GM12878 (cell line): Measurements from ENCODE around the gene MAEL. TPM values are rescaled to one million over a fixed set of nuclear protein-coding genes. Genes with fewer than 3 reads are reported as not detected.

Experiments
- ATAC-seq: fragments of 200-7000 bp; cut with Tn5 transposase; 3 replicates; pipeline ENCODE4 v1.9.1; 2020; ENCODE audit warnings: mild to moderate bottlenecking, moderate library complexity
- BruUV-seq: library from RNA; stranded (reverse); fragments of 400-500 nt; replicated peaks from 2 replicates; lab custom pipeline; 2021; lab: Mats Ljungman, UMichigan
- CTCF ChIA-PET: fragments of 300-600 bp; sonication (Branson Sonifier 250); formaldehyde crosslinking; extraction: SDS; loops from one replicate; lab custom pipeline; 2021; ENCODE audit warnings: inconsistent platforms; lab: Yijun Ruan, JAX
- POLR2A ChIA-PET: fragments of 350-600 bp; formaldehyde crosslinking; extraction: SDS; loops from one replicate; lab custom pipeline; 2021; ENCODE audit warnings: inconsistent platforms; lab: Charles Lee
- RAD21 ChIA-PET: fragments of 300-600 bp; sonication (Branson Sonifier 250); formaldehyde crosslinking; loops from one replicate; lab custom pipeline; 2023; ENCODE audit warnings: antibody characterized with exemption; ENCODE audit not compliant: unreplicated experiment; lab: Charles Lee
- SMC1A ChIA-PET: fragments of 300-600 bp; sonication (Branson Sonifier 250); formaldehyde crosslinking; loops from one replicate; lab custom pipeline; 2023; ENCODE audit not compliant: unreplicated experiment, uncharacterized antibody; lab: Charles Lee
- DNase-seq: peaks from one replicate; pipeline ENCODE4 v3.0.0-alpha.2; 2011; ENCODE audit warnings: low read depth, low spot score
- FAIRE-seq: peaks from 3 replicates; lab custom pipeline; 2011; peaks lifted over from hg19 to GRCh38; lab: Jason Lieb, UNC
- H2AFZ ChIP-seq: 2 replicates; pipeline ENCODE4 v1.6.0; 2011; ENCODE audit warnings: low read depth, low read length, control low read depth; ENCODE audit not compliant: control insufficient read depth
- H3K27ac ChIP-seq: 2 replicates; pipeline ENCODE4 v1.5.1; 2011; ENCODE audit warnings: control low read depth; ENCODE audit not compliant: control insufficient read depth, insufficient read depth
- H3K27me3 ChIP-seq, 2 experiments: replicated peaks in 1 of 2; 2 replicates each; pipeline versions ENCODE4 v1.6.0 to v1.6.1; 2011; ENCODE audit warnings: low read length in 1 of 2; ENCODE audit not compliant: control insufficient read depth in 2 of 2, insufficient read depth in 2 of 2
- H3K36me3 ChIP-seq, 2 experiments: 2 replicates each; pipeline ENCODE4 v1.5.1; 2011; ENCODE audit warnings: low read length in 1 of 2; ENCODE audit not compliant: control insufficient read depth in 2 of 2, insufficient read depth in 2 of 2
- H3K4me1 ChIP-seq: 2 replicates; pipeline ENCODE4 v1.6.1; 2011; ENCODE audit warnings: mild to moderate bottlenecking, low read length, moderate library complexity, mixed read lengths; ENCODE audit not compliant: control insufficient read depth, insufficient read depth
- H3K4me2 ChIP-seq: 2 replicates; pipeline ENCODE4 v1.6.0; 2011; ENCODE audit warnings: control low read depth; ENCODE audit not compliant: control insufficient read depth, insufficient read depth
- H3K4me3 ChIP-seq: fragments of 200-600 bp; sonication (generic); 2 replicates; pipeline ENCODE4 v1.5.1; 2016
- H3K79me2 ChIP-seq: 2 replicates; pipeline ENCODE4 v1.6.0; 2011; ENCODE audit warnings: low read length; ENCODE audit not compliant: control insufficient read depth, insufficient read depth
- H3K9ac ChIP-seq: 2 replicates; pipeline ENCODE4 v1.8.0; 2011; ENCODE audit warnings: low read length, control low read depth, mixed read lengths; ENCODE audit not compliant: control insufficient read depth, insufficient read depth
- H3K9me3 ChIP-seq: replicated peaks from 3 replicates; pipeline ENCODE4 v1.5.1; 2011; ENCODE audit warnings: mild to moderate bottlenecking, low read length; ENCODE audit not compliant: control insufficient read depth, insufficient read depth
- H4K20me1 ChIP-seq: 2 replicates; pipeline ENCODE4 v1.6.0; 2011; ENCODE audit not compliant: control insufficient read depth, insufficient read depth
- CBX3 ChIP-seq: fragments of 200-600 bp; sonication (generic); IDR thresholded peaks from 2 replicates; pipeline ENCODE4 v1.6.1; 2016; ENCODE audit warnings: low read depth, borderline replicate concordance
- CREM ChIP-seq: IDR thresholded peaks from 2 replicates; pipeline ENCODE4 v1.6.1; 2014; ENCODE audit warnings: antibody characterized with exemption, low read depth
- ETV6 ChIP-seq, 2 experiments: fragments of 450-650 bp in 1 of 2; IDR thresholded peaks in 1 of 2; conservative IDR thresholded peaks in 1 of 2; 2 replicates each; pipeline ENCODE4 v1.6.1; 2014; ENCODE audit warnings: antibody characterized with exemption in 1 of 2, borderline replicate concordance in 1 of 2, low read depth in 1 of 2, mild to moderate bottlenecking in 1 of 2, moderate library complexity in 1 of 2
- HDAC2 ChIP-seq: fragments of 200-600 bp; sonication (generic); IDR thresholded peaks from 2 replicates; pipeline ENCODE4 v1.6.1; 2017
- HDGF ChIP-seq: fragments of 450-650 bp; IDR thresholded peaks from 2 replicates; pipeline ENCODE4 v1.6.1; 2016; ENCODE audit warnings: antibody characterized with exemption
- NFYB ChIP-seq: IDR thresholded peaks from 2 replicates; pipeline ENCODE4 v1.6.1; 2011; ENCODE audit warnings: low read depth, mild to moderate bottlenecking, low read length, improper control_type of control experiment, moderate library complexity; ENCODE audit not compliant: insufficient read depth
- PML ChIP-seq: IDR thresholded peaks from 2 replicates; pipeline ENCODE4 v1.6.1; 2012; ENCODE audit warnings: low read length, inconsistent platforms
- RAD51 ChIP-seq: fragments of 450-650 bp; IDR thresholded peaks from 2 replicates; pipeline ENCODE4 v1.6.1; 2016; ENCODE audit warnings: moderate library complexity, mild to moderate bottlenecking, inconsistent platforms
- STAT1 ChIP-seq: fragments of 450-650 bp; conservative IDR thresholded peaks from 2 replicates; pipeline ENCODE4 v1.6.1; 2014; ENCODE audit warnings: antibody characterized with exemption, mild to moderate bottlenecking
- TCF3 ChIP-seq: IDR thresholded peaks from 2 replicates; pipeline ENCODE4 v1.6.1; 2012; ENCODE audit warnings: low read depth, mild to moderate bottlenecking, low read length, borderline replicate concordance; ENCODE audit not compliant: insufficient read depth
- WGBS: methylation state at CpG from one replicate; pipeline ENCODE4 v1.1.6; 2016; ENCODE audit warnings: low lambda C conversion rate; ENCODE audit not compliant: insufficient replicate concordance, insufficient coverage; ENCODE audit errors: missing lambda C conversion rate; 5-methylcytosine and 5-hydroxymethylcytosine counted together
- in situ Hi-C: fragments of 300-500 bp; cut with MboI; formaldehyde crosslinking; loops from 9 replicates; pipeline ENCODE4 v1.14.3; 2018; ENCODE audit warnings: mixed read lengths
- intact Hi-C: fragments of 100-400 bp; cut with micrococcal nuclease; formaldehyde crosslinking; loops from one replicate; pipeline ENCODE4 v1.14.2; 2022; ENCODE audit not compliant: unreplicated experiment
- polyA plus RNA-seq, 11 experiments: library from polyadenylated mRNA; depleted of rRNA in 4 of 11; unstranded in 6 of 11; stranded (reverse) in 5 of 11; fragments of >200 nt; fragmentation: Nextera tagmentation in 4 of 11; fragmentation: Illumina TruSeq in 1 of 11; extraction: Ambion mirVana in 4 of 11; extraction: Trizol in 1 of 11; gene quantifications; 1 replicate in 1 of 11; 2 replicates in 10 of 11; pipeline versions ENCODE4 v1.2.1 to v1.2.3, GENCODE V29; 2011 to 2016; ENCODE audit warnings: inconsistent platforms in 2 of 11, missing spikeins in 2 of 11, low read depth in 1 of 11
- total RNA-seq, 4 experiments: library from RNA; depleted of rRNA in 3 of 4; stranded (reverse); fragments of >200 nt in 3 of 4; fragmentation: Illumina TruSeq in 1 of 4; extraction: Trizol in 1 of 4; gene quantifications; 2 replicates each; pipeline versions ENCODE4 v1.2.1 to v1.2.3, GENCODE V29; 2013 to 2021
- TF ChIP-seq, protein P1 (sequence below): fragments of 450-650 bp; formaldehyde crosslinking; IDR thresholded peaks from 2 replicates; pipeline ENCODE4 v1.4.0; 2022; ENCODE audit warnings: mild to moderate bottlenecking, moderate library complexity
- TF ChIP-seq, protein P2 (sequence below): IDR thresholded peaks from 2 replicates; pipeline ENCODE4 v1.6.1; 2011; ENCODE audit warnings: borderline replicate concordance, low read depth, mild to moderate bottlenecking, moderate library complexity, low read length; ENCODE audit not compliant: insufficient read depth, poor library complexity, severe bottlenecking

The MAEL gene
- total and polyA plus RNA-seq, 10 of the 15 experiments (the other 5 are each of a cell fraction or from before 2014, with no cell fraction given) = 0.10 to 0.43 (median 0.24) TPM; not detected in 2

DNA sequence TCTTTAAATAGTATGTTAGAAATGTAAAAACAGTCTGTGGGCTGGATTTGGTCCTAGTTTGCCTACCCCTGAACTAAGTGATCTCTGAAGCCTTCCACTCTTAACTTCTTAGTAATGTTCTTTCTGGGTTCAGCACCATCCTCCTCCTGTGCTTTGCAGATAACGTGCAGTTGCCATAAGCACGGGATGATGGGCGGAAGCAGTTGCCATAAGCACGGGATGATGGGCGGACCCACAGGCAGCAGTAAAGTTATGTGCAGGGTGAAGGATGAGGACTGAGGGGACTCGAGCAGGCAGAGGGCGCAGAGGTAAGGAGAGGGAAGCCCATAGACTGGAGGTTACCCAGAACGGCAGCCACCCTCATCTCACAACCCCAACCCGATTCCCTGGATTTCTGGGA, 75.5 kb downstream of the MAEL start:
- BruUV-seq = no TSS peak
- no peaks in the 10 kb centered on the region; a peak in 1 of 4 replicates for H3K27me3 ChIP-seq

More for the DNA sequence above, 75.5 kb downstream of the MAEL start:
- Histone ChIP-seq H3K4me2 (no peak overlapping the region), H3K4me3 (no peak overlapping the region), H3K9ac (no peak overlapping the region), H3K27ac (no peak overlapping the region), H4K20me1 (no peaks in the 10 kb centered on the region), H3K9me3 (no peaks in the 10 kb centered on the region), H3K36me3 (no peaks in the 10 kb centered on the region), H2AFZ (no peak overlapping the region), H3K4me1 (no peaks in the 10 kb centered on the region), H3K79me2 (no peaks in the 10 kb centered on the region)
- CTCF ChIA-PET = interaction anchor here (0.6 to 18.3 kb wide), 5 partner anchors 60 to 470 kb away, joined by 3 to 734 read pairs (median 21); no protein-coding TSS in a partner anchor
- ATAC-seq (no peak), FAIRE-seq (no peak), DNase-seq (no peak)
- RAD21 ChIA-PET = interaction anchor here (2.1 kb wide), 1 partner anchor 154 kb away, joined by 8 read pairs; no protein-coding TSS in a partner anchor
- intact Hi-C loops = loop anchor here (5.0 kb wide), 2 partner anchors 203 to 468 kb away; no protein-coding TSS in a partner anchor
- WGBS = 63% methylated on average over 9 of the region's 9 CpGs
- SMC1A ChIA-PET = interaction anchor here (0.9 to 10.4 kb wide), 5 partner anchors 56 to 470 kb away, joined by 3 to 384 read pairs (median 5); no protein-coding TSS in a partner anchor
- no peak for TF ChIP-seq PML
- no peak for TF ChIP-seq CREM
- no peak for TF ChIP-seq CBX3
- TF ChIP-seq, protein P1, sequence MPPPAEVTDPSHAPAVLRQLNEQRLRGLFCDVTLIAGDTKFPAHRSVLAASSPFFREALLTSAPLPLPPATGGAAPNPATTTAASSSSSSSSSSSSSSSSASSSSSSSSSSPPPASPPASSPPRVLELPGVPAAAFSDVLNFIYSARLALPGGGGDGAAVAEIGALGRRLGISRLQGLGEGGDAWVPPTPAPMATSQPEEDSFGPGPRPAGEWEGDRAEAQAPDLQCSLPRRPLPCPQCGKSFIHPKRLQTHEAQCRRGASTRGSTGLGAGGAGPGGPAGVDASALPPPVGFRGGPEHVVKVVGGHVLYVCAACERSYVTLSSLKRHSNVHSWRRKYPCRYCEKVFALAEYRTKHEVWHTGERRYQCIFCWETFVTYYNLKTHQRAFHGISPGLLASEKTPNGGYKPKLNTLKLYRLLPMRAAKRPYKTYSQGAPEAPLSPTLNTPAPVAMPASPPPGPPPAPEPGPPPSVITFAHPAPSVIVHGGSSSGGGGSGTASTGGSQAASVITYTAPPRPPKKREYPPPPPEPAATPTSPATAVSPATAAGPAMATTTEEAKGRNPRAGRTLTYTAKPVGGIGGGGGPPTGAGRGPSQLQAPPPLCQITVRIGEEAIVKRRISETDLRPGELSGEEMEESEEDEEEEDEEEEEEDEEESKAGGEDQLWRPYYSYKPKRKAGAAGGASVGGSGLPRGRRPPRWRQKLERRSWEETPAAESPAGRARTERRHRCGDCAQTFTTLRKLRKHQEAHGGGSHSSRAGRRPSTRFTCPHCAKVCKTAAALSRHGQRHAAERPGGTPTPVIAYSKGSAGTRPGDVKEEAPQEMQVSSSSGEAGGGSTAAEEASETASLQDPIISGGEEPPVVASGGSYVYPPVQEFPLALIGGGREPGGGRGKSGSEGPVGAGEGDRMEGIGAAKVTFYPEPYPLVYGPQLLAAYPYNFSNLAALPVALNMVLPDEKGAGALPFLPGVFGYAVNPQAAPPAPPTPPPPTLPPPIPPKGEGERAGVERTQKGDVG (CRISPR knock-in tag) = no peak
- no peak for TF ChIP-seq HDAC2
- no peak for TF ChIP-seq HDGF
- no peak for TF ChIP-seq STAT1
- no peak for TF ChIP-seq TCF3
- TF ChIP-seq NFYB = no peak
- no peak for TF ChIP-seq RAD51
- TF ChIP-seq ETV6 (conservative IDR thresholded peaks at IDR 0.05 in 1 of 2, IDR thresholded peaks at IDR 0.05 in 1 of 2; ENCODE audit: borderline replicate concordance in 1 of 2, low read depth in 1 of 2) = no peak
- TF ChIP-seq, protein P2, sequence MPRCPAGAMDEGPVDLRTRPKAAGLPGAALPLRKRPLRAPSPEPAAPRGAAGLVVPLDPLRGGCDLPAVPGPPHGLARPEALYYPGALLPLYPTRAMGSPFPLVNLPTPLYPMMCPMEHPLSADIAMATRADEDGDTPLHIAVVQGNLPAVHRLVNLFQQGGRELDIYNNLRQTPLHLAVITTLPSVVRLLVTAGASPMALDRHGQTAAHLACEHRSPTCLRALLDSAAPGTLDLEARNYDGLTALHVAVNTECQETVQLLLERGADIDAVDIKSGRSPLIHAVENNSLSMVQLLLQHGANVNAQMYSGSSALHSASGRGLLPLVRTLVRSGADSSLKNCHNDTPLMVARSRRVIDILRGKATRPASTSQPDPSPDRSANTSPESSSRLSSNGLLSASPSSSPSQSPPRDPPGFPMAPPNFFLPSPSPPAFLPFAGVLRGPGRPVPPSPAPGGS = no peak
- POLR2A ChIA-PET = no interaction called here
- in situ Hi-C loops = loop anchor here (5.0 kb wide), 3 partner anchors 58 to 473 kb away; no protein-coding TSS in a partner anchor
